ENCODE measurements around the gene ANKDD1A.

DNA sequence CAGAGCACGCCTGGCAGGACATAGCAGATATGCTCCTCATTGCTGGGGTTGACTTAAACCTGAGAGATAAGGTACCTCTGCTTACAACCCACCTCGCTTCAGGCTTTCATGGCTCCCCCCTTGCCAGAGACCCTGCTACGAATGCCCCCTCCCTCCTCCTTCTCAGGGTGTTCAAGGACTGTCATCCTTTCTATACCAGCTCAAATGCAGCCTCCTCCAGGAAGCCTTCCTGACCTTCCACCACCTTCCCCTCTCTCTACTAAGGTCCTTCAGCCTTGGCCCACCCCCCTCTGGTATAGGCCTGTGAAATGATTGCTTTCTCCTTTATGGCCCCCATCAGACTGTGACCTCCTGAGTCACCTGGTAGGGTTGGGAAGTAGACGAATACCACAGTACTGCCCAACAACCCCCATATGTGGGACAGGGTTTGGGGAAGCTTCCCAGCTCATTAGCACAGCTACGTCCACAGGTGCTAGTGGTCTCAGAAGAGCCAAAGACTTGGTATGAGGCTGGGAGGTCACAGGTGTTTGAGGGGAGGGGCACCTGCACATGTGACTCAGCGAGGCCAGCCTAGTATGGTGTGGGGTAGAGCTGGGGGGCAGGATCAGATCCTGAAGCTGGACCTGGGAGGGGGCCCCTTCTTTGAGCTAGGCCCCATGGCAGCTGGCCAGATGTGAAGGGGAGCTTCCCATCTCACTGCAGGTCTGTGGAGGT, 32.0 kb downstream of the ANKDD1A start:
- TF ChIP-seq CTCF (conservative IDR thresholded peaks at IDR 0.05) (no peak), ZFX (IDR thresholded peaks at IDR 0.05) (no peak)

Data from C4-2B (cell line).